ENCODE data around the gene TOMM20. TPM values are rescaled to one million over a fixed set of nuclear protein-coding genes. Genes with fewer than 3 reads are reported as not detected.

Gene TOMM20
- total RNA-seq, 1 experiment from 2014 or later: 184 TPM

DNA sequence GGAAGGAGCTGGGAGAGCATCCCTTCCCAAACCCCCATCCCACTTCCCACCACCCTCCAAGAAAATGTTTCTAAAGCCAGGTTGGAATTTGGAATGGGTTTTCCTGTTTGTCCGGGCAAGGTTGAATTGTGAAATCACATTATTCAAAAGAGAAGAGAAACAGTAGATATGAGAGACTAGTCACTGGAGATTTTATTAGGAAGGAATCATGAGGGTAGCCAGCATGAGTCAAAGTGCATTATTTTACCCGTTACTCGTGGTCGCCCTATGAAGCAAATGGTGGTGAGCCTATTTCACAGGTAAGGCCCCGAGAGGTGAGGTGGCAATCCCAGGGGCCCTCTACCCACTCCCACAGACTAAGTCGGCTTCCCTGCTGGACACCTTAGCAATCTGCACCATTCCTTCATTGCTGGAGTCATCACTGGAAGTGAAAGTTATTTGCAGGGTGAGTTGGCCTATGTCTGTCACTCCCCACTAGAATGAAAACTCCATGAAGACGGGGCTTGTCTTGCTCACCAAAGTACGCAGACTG lies 52.8 kb downstream of the TOMM20 start:
- H3K36me3 Mint-ChIP-seq: no peaks in the 10 kb centered on the region
- CTCF ChIA-PET: interaction anchor here (1.3 kb wide), 1 partner anchor 8 kb away, joined by 3 read pairs; no protein-coding TSS in a partner anchor
- ATAC-seq: no peak
- H3K4me1 Mint-ChIP-seq: peaks cover 12% of the 10 kb centered on the region
- TF ChIP-seq MYBL2 (CRISPR knock-in tag; IDR thresholded peaks at IDR 0.05): no peak
- TF ChIP-seq, protein P1, sequence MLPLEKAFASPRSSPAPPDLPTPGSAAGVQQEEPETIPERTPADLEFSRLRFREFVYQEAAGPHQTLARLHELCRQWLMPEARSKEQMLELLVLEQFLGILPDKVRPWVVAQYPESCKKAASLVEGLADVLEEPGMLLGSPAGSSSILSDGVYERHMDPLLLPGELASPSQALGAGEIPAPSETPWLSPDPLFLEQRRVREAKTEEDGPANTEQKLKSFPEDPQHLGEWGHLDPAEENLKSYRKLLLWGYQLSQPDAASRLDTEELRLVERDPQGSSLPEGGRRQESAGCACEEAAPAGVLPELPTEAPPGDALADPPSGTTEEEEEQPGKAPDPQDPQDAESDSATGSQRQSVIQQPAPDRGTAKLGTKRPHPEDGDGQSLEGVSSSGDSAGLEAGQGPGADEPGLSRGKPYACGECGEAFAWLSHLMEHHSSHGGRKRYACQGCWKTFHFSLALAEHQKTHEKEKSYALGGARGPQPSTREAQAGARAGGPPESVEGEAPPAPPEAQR (CRISPR knock-in tag; IDR thresholded peaks at IDR 0.05): no peak
- TF ChIP-seq, protein P2, sequence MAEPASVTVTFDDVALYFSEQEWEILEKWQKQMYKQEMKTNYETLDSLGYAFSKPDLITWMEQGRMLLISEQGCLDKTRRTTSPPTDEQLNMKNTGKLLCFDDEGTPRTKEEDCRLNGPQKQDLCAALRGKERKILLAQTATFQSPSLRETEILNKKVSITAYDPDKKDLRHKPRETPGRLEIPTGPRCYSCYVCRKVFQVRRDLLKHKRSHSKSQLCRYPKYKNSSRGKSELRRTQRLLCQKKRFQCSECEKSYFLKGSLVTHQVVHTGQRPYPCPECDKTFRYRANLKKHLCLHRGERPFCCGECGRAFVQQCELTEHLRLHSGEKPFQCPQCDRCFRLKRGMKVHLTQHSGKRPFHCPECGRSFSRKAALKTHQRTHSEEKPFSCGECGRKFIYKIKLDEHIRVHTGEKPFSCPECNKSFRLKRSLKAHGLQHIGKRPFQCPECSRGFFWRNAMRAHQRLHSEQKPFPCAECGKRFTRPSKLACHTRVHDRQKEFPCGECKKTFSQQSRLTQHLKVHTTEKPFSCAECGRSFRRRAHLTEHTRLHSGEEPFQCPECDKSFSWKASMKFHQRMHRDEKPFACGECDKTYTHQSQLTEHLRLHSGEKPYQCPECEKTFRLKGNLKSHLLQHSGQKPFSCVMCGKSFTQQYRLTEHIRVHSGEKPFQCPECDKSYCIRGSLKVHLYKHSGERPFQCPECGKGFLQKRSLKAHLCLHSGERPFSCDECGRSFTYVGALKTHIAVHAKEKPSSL (CRISPR knock-in tag; conservative IDR thresholded peaks at IDR 0.05): no peak
- TF ChIP-seq IRF2 (CRISPR knock-in tag; IDR thresholded peaks at IDR 0.05; ENCODE audit: borderline replicate concordance, low read depth): no peak
- TF ChIP-seq TEAD4 (CRISPR knock-in tag; IDR thresholded peaks at IDR 0.05): no peak
- no peak for TF ChIP-seq NFATC4 (CRISPR knock-in tag; IDR thresholded peaks at IDR 0.05)
- TF ChIP-seq ZNF423 (CRISPR knock-in tag; IDR thresholded peaks at IDR 0.05): no peak
- TF ChIP-seq, protein P3, sequence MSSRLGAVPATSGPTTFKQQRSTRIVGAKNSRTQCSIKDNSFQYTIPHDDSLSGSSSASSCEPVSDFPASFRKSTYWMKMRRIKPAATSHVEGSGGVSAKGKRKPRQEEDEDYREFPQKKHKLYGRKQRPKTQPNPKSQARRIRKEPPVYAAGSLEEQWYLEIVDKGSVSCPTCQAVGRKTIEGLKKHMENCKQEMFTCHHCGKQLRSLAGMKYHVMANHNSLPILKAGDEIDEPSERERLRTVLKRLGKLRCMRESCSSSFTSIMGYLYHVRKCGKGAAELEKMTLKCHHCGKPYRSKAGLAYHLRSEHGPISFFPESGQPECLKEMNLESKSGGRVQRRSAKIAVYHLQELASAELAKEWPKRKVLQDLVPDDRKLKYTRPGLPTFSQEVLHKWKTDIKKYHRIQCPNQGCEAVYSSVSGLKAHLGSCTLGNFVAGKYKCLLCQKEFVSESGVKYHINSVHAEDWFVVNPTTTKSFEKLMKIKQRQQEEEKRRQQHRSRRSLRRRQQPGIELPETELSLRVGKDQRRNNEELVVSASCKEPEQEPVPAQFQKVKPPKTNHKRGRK (CRISPR knock-in tag; IDR thresholded peaks at IDR 0.05; ENCODE audit: borderline replicate concordance): no peak
- TF ChIP-seq, protein P4, sequence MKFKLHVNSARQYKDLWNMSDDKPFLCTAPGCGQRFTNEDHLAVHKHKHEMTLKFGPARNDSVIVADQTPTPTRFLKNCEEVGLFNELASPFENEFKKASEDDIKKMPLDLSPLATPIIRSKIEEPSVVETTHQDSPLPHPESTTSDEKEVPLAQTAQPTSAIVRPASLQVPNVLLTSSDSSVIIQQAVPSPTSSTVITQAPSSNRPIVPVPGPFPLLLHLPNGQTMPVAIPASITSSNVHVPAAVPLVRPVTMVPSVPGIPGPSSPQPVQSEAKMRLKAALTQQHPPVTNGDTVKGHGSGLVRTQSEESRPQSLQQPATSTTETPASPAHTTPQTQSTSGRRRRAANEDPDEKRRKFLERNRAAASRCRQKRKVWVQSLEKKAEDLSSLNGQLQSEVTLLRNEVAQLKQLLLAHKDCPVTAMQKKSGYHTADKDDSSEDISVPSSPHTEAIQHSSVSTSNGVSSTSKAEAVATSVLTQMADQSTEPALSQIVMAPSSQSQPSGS (CRISPR knock-in tag; IDR thresholded peaks at IDR 0.05; ENCODE audit: borderline replicate concordance, low read depth): no peak
- no peak for TF ChIP-seq JUN (CRISPR knock-in tag; IDR thresholded peaks at IDR 0.05)
- TF ChIP-seq, protein P5, sequence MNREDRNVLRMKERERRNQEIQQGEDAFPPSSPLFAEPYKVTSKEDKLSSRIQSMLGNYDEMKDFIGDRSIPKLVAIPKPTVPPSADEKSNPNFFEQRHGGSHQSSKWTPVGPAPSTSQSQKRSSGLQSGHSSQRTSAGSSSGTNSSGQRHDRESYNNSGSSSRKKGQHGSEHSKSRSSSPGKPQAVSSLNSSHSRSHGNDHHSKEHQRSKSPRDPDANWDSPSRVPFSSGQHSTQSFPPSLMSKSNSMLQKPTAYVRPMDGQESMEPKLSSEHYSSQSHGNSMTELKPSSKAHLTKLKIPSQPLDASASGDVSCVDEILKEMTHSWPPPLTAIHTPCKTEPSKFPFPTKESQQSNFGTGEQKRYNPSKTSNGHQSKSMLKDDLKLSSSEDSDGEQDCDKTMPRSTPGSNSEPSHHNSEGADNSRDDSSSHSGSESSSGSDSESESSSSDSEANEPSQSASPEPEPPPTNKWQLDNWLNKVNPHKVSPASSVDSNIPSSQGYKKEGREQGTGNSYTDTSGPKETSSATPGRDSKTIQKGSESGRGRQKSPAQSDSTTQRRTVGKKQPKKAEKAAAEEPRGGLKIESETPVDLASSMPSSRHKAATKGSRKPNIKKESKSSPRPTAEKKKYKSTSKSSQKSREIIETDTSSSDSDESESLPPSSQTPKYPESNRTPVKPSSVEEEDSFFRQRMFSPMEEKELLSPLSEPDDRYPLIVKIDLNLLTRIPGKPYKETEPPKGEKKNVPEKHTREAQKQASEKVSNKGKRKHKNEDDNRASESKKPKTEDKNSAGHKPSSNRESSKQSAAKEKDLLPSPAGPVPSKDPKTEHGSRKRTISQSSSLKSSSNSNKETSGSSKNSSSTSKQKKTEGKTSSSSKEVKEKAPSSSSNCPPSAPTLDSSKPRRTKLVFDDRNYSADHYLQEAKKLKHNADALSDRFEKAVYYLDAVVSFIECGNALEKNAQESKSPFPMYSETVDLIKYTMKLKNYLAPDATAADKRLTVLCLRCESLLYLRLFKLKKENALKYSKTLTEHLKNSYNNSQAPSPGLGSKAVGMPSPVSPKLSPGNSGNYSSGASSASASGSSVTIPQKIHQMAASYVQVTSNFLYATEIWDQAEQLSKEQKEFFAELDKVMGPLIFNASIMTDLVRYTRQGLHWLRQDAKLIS (CRISPR knock-in tag; IDR thresholded peaks at IDR 0.05; ENCODE audit: borderline replicate concordance): no peak
- no peak for TF ChIP-seq NFYB (CRISPR knock-in tag; conservative IDR thresholded peaks at IDR 0.05; ENCODE audit: low read depth)
- no peak for TF ChIP-seq TP53 (CRISPR knock-in tag; IDR thresholded peaks at IDR 0.05)
- TF ChIP-seq, protein P6, sequence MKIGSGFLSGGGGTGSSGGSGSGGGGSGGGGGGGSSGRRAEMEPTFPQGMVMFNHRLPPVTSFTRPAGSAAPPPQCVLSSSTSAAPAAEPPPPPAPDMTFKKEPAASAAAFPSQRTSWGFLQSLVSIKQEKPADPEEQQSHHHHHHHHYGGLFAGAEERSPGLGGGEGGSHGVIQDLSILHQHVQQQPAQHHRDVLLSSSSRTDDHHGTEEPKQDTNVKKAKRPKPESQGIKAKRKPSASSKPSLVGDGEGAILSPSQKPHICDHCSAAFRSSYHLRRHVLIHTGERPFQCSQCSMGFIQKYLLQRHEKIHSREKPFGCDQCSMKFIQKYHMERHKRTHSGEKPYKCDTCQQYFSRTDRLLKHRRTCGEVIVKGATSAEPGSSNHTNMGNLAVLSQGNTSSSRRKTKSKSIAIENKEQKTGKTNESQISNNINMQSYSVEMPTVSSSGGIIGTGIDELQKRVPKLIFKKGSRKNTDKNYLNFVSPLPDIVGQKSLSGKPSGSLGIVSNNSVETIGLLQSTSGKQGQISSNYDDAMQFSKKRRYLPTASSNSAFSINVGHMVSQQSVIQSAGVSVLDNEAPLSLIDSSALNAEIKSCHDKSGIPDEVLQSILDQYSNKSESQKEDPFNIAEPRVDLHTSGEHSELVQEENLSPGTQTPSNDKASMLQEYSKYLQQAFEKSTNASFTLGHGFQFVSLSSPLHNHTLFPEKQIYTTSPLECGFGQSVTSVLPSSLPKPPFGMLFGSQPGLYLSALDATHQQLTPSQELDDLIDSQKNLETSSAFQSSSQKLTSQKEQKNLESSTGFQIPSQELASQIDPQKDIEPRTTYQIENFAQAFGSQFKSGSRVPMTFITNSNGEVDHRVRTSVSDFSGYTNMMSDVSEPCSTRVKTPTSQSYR (CRISPR knock-in tag; IDR thresholded peaks at IDR 0.05): no peak
- TF ChIP-seq, protein P7, sequence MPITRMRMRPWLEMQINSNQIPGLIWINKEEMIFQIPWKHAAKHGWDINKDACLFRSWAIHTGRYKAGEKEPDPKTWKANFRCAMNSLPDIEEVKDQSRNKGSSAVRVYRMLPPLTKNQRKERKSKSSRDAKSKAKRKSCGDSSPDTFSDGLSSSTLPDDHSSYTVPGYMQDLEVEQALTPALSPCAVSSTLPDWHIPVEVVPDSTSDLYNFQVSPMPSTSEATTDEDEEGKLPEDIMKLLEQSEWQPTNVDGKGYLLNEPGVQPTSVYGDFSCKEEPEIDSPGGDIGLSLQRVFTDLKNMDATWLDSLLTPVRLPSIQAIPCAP (CRISPR knock-in tag; IDR thresholded peaks at IDR 0.05): no peak
- TF ChIP-seq NR3C1 (CRISPR knock-in tag; conservative IDR thresholded peaks at IDR 0.05; ENCODE audit: low read depth): no peak
- no peak for TF ChIP-seq ETV6 (CRISPR knock-in tag; IDR thresholded peaks at IDR 0.05)
- TF ChIP-seq ZNF232 (CRISPR knock-in tag; IDR thresholded peaks at IDR 0.05): no peak
- TF ChIP-seq ATF1 (CRISPR knock-in tag; IDR thresholded peaks at IDR 0.05): no peak
- TF ChIP-seq KAT7 (CRISPR knock-in tag; IDR thresholded peaks at IDR 0.05; ENCODE audit: borderline replicate concordance): no peak
- H3K27me3 Mint-ChIP-seq (ENCODE audit: low read depth): no peaks in the 10 kb centered on the region
- H3K9me3 Mint-ChIP-seq: no peaks in the 10 kb centered on the region
- POLR2A ChIA-PET: no interaction called here
- H3K4me3 Mint-ChIP-seq: no peak overlapping the region
- no peak overlapping the region for H3K27ac Mint-ChIP-seq
- no peak for DNase-seq (ENCODE audit: low spot score)
